ENCODE measurements around the gene CD300C.
"Not testable (repeated sequence)": the region's sequence is repeated elsewhere in the genome, so short reads cannot be mapped to it uniquely, and the experiment has no call there.

CD300C gene

GRCh38 chr17:74567397-74567796 lies 21.5 kb upstream of the CD300C start, which contains the start of gene CD300H:
CD300H (minus strand) TSS chr17:74567509.
- H3K27ac ChIP-seq: no peak within 1 kb of the TSS
- TF ChIP-seq, protein P1, sequence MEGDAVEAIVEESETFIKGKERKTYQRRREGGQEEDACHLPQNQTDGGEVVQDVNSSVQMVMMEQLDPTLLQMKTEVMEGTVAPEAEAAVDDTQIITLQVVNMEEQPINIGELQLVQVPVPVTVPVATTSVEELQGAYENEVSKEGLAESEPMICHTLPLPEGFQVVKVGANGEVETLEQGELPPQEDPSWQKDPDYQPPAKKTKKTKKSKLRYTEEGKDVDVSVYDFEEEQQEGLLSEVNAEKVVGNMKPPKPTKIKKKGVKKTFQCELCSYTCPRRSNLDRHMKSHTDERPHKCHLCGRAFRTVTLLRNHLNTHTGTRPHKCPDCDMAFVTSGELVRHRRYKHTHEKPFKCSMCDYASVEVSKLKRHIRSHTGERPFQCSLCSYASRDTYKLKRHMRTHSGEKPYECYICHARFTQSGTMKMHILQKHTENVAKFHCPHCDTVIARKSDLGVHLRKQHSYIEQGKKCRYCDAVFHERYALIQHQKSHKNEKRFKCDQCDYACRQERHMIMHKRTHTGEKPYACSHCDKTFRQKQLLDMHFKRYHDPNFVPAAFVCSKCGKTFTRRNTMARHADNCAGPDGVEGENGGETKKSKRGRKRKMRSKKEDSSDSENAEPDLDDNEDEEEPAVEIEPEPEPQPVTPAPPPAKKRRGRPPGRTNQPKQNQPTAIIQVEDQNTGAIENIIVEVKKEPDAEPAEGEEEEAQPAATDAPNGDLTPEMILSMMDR (conservative IDR thresholded peaks at IDR 0.05): no peak
- TF ChIP-seq ZFX (IDR thresholded peaks at IDR 0.05): no peak

DNA sequence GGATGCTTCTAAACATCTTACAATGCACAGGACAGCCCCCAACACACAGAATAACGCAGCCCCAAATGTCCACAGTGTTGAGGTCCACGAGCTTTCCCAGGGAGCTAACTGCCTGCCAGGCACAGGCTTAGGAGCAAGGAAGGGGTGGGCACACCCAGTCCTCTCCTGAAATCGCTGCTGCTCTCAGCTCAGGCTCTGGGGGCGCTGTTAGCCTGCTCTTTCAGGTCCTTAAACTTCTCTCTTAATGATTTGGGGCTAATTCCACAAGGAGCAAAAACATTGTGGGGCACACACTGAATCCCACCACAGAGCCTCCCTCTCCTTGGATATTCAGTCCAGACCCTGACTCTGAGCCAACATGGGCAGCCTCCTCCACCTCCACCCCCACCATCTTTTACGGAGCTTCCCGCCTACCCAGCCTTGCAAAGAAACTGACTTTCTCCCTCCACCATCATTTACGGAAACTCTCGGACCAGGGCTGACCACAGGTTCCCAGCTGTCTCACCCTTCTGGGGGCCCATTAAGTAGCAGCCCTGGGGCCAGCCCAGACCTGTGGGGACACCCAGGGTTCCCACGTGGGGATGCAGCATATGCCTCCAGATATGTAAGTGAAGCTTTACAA lies 20.3 kb upstream of the CD300C start:
- no peak overlapping the region for H3K27ac ChIP-seq
- TF ChIP-seq ZFX (IDR thresholded peaks at IDR 0.05): no peak
- TF ChIP-seq, protein P1 (conservative IDR thresholded peaks at IDR 0.05): peak; percentile 83

- TF ChIP-seq, protein P1 (conservative IDR thresholded peaks at IDR 0.05): no peak
- TF ChIP-seq ZFX (IDR thresholded peaks at IDR 0.05): no peak
- no peak overlapping the region for H3K27ac ChIP-seq
These were observed 19.2 kb upstream of the CD300C start for GRCh38 chr17:74565126-74565525.

GRCh38 chr17:74563358-74563757 lies 17.4 kb upstream of the CD300C start:
- TF ChIP-seq, protein P1 (conservative IDR thresholded peaks at IDR 0.05): no peak
- no peak for TF ChIP-seq ZFX (IDR thresholded peaks at IDR 0.05)
- H3K27ac ChIP-seq: no peak overlapping the region

DNA sequence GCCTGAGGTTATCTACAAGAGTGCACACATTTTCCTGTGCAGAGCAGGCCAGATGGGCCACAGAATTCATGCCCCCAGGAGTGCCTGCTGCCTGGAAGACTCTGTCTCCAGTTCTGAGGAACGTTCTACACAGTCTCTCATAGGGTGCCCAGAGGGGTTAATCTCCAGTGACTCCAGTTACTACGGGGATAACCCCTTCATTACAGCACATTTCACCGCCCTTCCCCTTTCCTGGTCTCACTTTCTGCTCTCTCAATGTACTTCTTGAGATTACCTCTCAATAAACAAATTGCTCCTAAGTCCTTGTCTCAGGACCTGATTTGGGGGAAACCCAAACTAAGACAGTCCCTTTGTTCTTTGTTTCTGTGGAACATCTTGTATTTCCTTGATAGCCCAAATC lies 15.7 kb upstream of the CD300C start:
- H3K27ac ChIP-seq: no peak overlapping the region
- TF ChIP-seq, protein P1 (conservative IDR thresholded peaks at IDR 0.05): no peak
- no peak for TF ChIP-seq ZFX (IDR thresholded peaks at IDR 0.05)

- no peak overlapping the region for H3K27ac ChIP-seq
- TF ChIP-seq ZFX (IDR thresholded peaks at IDR 0.05): no peak
- TF ChIP-seq, protein P1 (conservative IDR thresholded peaks at IDR 0.05): no peak
These were observed 13.1 kb upstream of the CD300C start for GRCh38 chr17:74558882-74559519.

DNA sequence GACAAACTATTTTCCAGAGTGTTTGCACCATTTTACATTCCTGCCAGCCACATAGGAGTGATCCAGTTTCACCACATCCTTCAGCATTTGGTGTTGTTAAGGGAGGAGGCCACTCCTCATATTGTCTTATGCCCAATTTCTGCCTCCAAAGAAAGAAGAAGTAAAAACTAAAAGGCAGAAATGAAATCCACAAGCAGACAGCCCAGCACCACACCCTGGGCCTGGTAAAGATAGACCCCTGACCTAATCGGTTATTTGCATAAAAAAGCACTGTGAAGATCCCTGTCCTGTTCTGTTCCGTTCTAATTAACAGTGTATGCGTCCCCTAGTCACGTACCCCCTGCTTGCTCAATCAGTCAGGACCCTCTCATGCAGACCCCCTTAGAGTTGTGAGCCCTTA lies 12.5 kb upstream of the CD300C start:
- not testable (repeated sequence) for H3K27ac ChIP-seq

Data from C4-2B (cell line).